HG02642 (cell line): ENCODE data around the gene NTN5.
A peak's percentile ranks its signal among the peaks of the same experiment; 100 is the strongest.
"Not testable (repeated sequence)": the region's sequence is repeated elsewhere in the genome, so short reads cannot be mapped to it uniquely, and the experiment has no call there.

ENCODE experiments used
- ATAC-seq: cut with Tn5 transposase; IDR thresholded peaks from one replicate; pipeline ENCODE4 v1.9.1; 2021; ENCODE audit warnings: mild to moderate bottlenecking; ENCODE audit not compliant: unreplicated experiment, poor library complexity

NTN5 gene

GRCh38 chr19:48671446-48671995, 1.3 kb downstream of the NTN5 start:
- no peak for ATAC-seq

DNA sequence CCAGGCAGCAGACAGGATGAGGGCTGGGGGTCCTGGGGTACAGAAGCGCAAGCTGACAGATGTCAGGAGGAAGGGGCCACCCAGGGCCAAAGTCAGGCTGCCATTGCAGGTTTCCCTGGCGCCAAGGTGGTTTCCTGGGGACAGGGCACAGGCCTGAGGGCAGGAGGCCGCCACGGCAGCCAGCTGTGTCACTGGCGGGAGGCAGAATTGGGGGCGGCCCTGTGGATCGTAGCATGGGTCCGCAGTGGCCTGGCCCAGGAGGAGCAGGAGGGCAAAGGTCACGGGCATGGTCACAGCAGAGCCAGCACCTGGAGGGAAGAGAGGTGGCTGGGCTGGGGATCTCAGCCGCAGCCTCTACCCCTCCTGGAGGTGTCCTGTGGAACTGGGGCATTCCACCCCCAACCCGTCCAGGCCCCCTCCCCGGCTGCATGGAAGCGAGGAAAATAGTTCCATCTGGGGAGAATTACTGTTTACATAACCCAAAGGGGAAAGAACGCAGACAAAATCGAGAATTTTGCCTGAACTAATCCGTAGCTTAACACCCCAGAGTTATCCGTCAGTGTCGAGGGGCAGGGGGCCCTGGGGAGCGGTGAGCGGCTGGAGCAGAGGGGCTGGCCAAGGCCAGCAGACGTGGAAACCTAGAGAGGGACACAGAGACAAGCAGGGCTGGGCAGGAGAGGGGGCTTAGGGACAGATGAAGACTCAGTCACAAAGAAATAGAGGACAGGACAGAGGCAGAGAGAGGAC, 1.9 kb downstream of the NTN5 start:
- ATAC-seq = no peak

DNA sequence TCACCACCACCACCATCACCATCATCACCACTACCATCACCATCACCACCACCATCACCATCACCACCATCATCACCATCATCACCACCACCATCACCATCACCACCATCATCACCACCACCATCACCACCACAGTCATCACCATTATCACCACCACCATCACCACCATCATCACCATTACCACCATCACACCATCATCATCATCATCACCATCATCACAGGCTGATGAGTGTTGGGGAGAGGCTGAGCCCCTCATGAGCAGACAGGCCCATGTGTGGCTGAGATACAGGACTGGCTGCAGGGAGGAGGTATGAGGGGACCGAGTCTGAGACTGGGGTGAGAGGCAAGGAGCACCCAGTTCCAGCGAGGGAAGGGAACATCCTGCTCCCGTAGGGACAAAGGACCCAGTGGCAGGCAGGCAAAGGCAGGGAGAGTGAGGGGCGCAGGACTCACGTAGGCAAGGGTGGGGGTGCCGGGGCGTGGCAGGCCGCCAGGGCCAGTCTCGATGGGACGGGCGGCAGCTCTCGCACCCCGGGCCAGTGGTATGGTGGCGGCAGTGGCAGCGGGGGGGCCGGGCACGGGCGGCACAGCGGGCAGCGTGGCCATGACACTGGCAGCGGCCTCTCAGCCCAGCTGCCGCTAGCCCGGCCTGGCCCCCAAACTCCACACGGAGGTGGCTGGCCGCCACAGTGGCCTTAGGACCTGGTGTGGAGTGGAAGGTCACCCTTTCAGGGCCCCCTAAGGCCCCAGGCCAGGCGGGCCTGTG, 2.7 kb downstream of the NTN5 start:
- no peak for ATAC-seq

GRCh38 chr19:48668761-48669160, 4.1 kb downstream of the NTN5 start:
- ATAC-seq = no peak

- no peak for ATAC-seq
Observed at GRCh38 chr19:48668332-48668731, 4.5 kb downstream of the NTN5 start.

DNA sequence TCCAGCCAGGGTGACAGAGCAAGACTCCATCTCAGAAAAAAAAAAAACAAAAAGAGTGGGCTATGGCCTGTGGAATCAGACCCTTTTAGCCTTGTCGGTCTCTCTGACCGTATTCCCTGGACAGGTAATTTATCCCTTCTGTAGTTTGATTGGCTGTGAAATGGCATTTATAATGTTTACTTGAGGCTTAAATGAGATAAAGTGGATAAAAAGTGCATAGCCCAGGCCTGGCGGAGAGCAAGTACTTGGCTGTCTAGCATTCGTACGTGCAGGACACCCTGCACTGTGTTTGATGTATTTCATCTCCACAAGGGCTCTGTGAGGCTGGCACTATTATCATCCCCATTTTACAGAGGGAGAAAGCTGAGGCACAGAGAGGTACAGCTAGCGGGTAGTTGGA, 7.0 kb downstream of the NTN5 start:
- no peak for ATAC-seq

DNA sequence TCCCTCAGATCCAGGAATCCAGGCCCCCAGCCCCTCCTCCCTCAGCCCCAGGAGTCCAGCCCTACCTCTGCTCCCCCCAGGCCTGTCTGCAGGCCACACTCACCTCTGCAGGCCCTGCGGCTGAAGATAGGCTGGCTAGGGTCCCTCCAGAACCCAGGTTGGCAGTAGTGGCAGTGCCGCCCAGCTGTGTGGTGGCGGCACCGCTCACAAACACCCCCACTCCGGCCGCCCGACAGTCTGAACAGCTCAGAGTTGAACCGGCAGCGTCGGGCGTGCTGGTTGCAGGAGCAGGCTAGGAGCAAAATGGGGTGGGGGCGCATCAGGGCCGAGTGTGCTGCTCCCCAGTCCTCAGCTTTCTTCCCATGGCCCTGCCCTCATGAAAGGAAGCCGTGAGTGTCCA, 8.3 kb downstream of the NTN5 start:
- ATAC-seq = no peak

- no peak for ATAC-seq
Observed at GRCh38 chr19:48663667-48664066, 9.2 kb downstream of the NTN5 start.

DNA sequence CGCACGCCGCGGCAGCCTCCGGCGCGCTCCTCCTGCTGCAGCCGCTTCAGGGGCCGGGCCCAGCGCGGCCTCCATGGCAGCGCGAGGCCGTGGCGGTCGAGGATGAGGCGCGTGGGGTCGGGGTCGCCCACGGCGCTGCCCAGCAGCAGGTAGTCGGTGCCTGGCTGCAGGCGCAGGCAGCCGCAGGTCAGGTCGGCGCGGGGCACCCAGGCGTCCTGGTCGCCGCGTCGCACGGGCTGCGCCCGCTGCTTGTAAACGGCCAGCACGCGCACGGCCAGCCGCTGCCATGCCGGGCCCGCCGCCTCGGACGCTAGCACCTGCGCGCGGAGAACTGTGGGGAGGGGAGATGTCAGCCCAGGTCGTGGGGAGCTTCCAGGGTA, 11.1 kb downstream of the NTN5 start:
- no peak for ATAC-seq

GRCh38 chr19:48660852-48661710, 11.7 kb downstream of the NTN5 start:
- peak; percentile 85 for ATAC-seq

DNA sequence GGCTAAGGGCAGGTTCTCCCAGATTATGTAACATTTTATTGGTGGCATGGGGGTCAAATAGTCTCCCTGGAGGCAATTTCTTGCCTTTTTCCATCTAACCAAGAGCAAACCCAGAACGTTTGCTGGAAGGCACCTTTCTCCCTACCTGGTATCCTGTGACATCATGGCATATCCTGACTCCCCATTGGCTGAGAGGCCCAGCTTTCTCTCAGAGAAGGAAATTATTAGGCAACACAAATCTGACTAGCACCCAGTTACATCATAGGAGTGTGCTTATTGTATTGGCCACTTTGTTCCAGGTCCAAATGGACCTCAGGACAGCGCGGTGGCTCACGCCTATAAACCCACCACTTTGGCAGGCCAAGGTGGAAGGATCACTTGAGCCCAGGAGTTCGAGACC, 13.0 kb downstream of the NTN5 start:
- no peak for ATAC-seq

DNA sequence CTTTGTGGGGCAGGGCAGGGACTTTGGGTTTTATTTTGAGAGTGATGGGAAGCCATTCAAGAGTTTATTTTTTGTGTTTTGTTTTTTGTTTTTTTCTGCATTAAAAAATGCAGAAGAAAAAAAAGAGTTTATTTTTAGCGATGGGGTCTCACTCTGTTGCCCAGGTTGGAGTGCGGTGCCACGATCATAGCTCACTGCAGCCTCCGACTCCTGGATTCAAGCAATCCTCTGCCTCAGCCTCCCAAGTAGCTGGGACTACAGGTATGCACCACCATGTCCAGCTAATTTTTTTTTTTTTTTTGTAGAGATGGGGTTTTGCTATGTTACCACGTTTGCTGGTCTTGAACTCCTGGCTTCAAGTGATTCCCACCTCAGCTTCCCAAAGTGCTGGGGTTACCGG, 14.3 kb downstream of the NTN5 start:
- no peak for ATAC-seq

GRCh38 chr19:48657828-48658227, 15.0 kb downstream of the NTN5 start:
- ATAC-seq = not testable (repeated sequence)

DNA sequence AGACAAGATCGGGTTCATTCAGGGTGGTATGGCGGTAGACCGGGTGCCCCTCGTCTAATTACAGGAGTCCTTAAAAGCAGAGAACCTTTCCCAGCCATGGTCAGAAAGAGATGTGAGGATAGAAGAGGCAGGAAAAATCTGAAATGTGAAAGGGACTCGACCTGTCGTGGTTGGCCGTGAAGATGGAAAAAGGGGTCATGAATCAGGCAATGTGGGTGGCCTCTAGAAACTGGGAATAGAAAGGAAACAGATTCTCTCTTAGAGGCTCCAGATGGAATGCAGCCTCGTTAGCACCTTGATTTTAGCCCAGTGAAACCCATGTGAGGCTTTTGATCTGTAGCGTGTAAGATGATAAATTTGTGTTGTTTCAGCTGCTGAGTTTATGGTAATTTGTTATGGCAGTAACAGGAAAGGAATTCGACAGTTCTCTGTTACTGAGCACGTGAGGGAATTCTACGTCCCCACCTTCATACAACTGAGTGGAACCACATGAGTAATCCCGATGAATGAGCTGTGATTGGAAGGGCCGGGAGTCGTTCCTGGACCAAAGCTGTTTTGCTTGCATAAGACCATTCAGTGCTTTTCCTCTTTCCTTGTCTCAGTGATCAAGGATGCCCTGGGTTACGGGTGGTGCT, 15.9 kb downstream of the NTN5 start:
- no peak for ATAC-seq

DNA sequence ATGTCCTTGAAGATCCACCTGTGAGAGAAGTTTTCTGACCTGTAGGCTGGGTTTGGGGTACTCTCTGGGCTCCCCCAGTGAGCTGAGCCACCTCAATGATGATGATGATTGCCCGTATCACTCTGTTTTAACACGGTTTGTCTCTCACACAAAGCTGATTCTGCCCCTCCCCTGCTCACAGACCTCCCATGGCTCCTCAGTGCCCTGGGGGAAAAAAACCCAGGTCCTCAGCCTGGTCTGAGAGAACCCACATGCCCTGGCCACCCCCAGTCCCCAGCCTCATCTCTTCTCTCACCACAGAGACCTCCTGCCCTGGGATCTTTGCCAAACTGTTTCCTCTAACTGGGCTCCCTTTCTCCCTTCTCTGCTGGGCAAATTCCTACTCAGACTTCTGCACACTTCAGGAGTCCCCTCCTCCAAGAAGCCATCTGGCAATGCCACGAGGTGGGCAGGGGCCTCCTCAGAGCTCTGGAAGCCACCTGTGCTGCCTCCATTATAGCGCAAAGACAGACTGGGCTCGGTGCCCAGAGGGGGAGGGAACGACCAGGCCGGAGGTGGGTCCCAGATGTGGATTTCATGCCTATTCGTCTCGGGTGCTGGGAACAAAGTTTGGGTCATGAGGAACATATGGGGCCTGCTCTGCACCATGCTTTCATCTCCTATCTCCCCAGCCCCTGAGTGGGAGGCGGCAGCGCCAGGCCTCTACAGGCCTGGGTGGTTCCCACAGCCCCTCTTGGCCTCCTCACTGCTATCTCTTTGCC, 18.3 kb downstream of the NTN5 start:
- ATAC-seq = no peak

DNA sequence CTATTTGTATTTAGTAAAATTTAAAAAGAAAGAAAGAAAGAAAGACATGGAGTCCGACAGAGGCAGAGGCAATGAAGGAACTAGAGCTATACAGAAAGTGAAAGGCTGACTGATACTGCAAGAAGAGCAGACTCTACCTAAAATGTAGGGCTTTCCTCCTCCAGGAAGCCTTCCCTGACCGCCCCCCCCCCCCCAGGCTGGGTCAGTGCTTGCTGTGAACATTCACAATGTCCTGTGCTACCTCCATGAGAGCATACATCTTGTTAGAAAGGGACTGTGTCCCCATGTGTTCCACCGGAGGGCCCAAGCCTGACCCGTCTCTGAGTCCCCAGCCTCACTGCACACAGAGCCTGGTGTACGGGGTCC, 21.2 kb downstream of the NTN5 start:
- ATAC-seq = no peak

DNA sequence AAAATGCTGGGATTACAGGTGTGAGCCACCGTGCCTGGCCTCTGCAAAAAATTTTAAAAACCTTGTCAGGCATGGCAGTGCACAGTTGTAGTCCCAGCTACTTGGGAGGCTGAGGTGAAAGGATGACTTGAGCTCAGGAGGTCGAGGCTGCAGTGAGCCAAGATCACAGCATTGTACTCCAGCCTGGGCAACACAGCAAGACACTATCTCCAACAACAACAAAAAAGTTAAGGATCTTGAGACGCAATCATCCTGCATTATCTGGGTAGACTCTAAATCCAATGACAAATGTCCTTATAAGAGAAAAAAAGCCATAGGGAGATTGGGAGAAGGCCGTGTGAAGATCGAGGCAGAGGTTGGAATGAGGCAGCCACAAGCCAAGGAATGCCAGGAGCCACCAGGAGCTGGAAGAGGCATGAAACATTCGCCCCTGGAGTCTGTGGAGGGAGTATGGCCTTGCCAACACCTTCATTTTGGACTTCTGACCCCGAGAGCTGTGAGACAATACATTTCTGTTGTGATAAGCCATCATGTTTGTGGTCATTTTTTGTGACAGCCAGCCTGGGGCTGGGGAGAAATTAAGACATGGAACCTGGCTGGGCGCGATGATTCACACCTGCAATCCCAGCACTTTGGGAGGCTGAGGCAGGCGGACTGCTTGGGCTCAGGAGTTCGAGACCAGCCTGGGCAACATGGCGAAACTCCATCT, 21.7 kb downstream of the NTN5 start:
- no peak for ATAC-seq

DNA sequence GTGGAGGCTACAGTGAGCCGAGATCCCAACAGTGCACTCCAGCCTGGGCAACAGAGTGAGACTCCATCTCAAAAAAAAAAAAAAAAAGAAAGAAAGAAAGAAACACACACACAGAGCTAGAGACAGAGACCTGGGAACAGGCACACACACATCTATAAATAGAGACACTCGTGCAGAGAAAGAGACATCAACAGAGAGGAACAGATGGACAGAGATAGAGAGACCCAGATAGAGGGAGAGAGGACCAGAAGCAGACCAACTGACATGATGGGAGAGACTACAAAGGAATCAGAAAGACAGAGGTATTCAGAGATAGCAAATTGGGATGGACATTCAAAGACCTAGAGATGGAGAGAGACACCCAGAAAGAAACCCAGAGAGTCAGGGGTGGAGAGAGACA, 24.7 kb downstream of the NTN5 start:
- no peak for ATAC-seq

DNA sequence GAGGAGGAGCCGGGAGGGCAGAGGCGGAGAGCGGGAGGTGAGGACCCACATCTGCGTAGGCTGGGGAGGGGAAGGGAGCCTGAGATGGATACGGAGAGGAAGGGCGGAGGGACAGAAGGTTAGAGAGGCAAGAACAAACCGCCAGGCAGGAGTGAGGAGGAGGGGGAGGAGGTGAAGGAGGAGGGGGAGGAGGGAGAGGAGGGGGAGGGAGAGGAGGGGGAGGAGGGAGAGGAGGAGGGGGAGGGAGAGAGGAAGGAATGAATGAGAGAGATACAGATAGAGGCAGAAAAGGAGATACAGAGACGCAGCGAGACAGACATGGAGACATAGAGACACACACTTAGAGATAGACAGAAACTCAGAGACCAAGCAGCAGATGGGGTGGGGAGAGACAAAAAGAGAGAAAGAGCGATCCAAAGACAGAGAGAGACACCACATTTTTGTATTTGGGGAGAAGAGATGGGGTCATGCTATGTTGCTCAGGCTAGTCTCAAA, 26.0 kb downstream of the NTN5 start:
- no peak for ATAC-seq
